PC-9 (cell line): ENCODE data around the gene LRRC74A. TPM values are rescaled to one million over a fixed set of nuclear protein-coding genes. Genes with fewer than 3 reads are reported as not detected.

Experiments used
- BruUV-seq: library from RNA; stranded (reverse); fragments of 400-500 nt; replicated peaks from 2 replicates; lab custom pipeline; 2021; lab: Mats Ljungman, UMichigan
- CTCF ChIA-PET: fragments of 300-600 bp; sonication (Branson Sonifier 250); formaldehyde crosslinking; loops from one replicate; lab custom pipeline; 2022; ENCODE audit warnings: antibody characterized with exemption; lab: Charles Lee
- POLR2A ChIA-PET: fragments of 300-600 bp; sonication (Branson Sonifier 250); formaldehyde crosslinking; loops from one replicate; lab custom pipeline; 2022; ENCODE audit warnings: antibody characterized with exemption; ENCODE audit not compliant: unreplicated experiment; lab: Charles Lee
- DNase-seq, 2 experiments: peaks; one replicate each; pipeline versions ENCODE4 v3.0.0 to v3.0.0-alpha.2; 2015 to 2022; ENCODE audit warnings: mixed read lengths in 1 of 2
- H2AFZ ChIP-seq: fragments of 200-600 bp; sonication (generic); 2 replicates; pipeline ENCODE4 v1.8.1; 2017; ENCODE audit warnings: antibody characterized with exemption
- H3F3A ChIP-seq: fragments of 200-600 bp; sonication (generic); 2 replicates; pipeline ENCODE4 v1.8.1; 2017; ENCODE audit warnings: antibody characterized with exemption, mild to moderate bottlenecking, low read depth; ENCODE audit not compliant: insufficient read depth
- H3K27ac ChIP-seq: fragments of 200-600 bp; sonication (generic); 2 replicates; pipeline ENCODE4 v1.6.1; 2016; ENCODE audit warnings: mixed run types
- H3K27me3 ChIP-seq: fragments of 200-600 bp; sonication (generic); 2 replicates; pipeline ENCODE4 v1.6.1; 2016; ENCODE audit warnings: low read depth, mixed run types; ENCODE audit not compliant: insufficient read depth
- H3K36me3 ChIP-seq: fragments of 200-600 bp; sonication (generic); 2 replicates; pipeline ENCODE4 v1.6.1; 2016; ENCODE audit warnings: low read depth, mixed run types
- H3K4me1 ChIP-seq: fragments of 200-600 bp; sonication (generic); replicated peaks from 2 replicates; pipeline ENCODE4 v1.6.1; 2016; ENCODE audit warnings: mixed run types; ENCODE audit not compliant: insufficient read depth
- H3K4me2 ChIP-seq: fragments of 200-600 bp; sonication (generic); 2 replicates; pipeline ENCODE4 v1.6.1; 2017; ENCODE audit warnings: mixed run types
- H3K4me3 ChIP-seq: fragments of 200-600 bp; sonication (generic); 2 replicates; pipeline ENCODE4 v1.6.1; 2016; ENCODE audit warnings: mixed run types
- H3K79me2 ChIP-seq: fragments of 200-600 bp; sonication (generic); 2 replicates; pipeline ENCODE4 v1.6.1; 2017; ENCODE audit warnings: low read depth, mixed run types
- H3K9me2 ChIP-seq: fragments of 200-600 bp; sonication (generic); 2 replicates; pipeline ENCODE4 v1.8.1; 2017; ENCODE audit warnings: mild to moderate bottlenecking; ENCODE audit not compliant: insufficient read depth
- H3K9me3 ChIP-seq: fragments of 200-600 bp; sonication (generic); 2 replicates; pipeline ENCODE4 v1.8.1; 2016; ENCODE audit warnings: low read depth; ENCODE audit not compliant: insufficient read depth
- H4K20me1 ChIP-seq: fragments of 200-600 bp; sonication (generic); 2 replicates; pipeline ENCODE4 v1.8.1; 2017; ENCODE audit not compliant: insufficient read depth
- EZH2 ChIP-seq: fragments of 200-600 bp; sonication (generic); IDR thresholded peaks from 2 replicates; pipeline ENCODE4 v1.8.0; 2017; ENCODE audit warnings: antibody characterized with exemption, low read depth
- intact Hi-C: fragments of 100-400 bp; cut with micrococcal nuclease; formaldehyde crosslinking; loops from one replicate; pipeline ENCODE4 v1.10.0; 2022; ENCODE audit not compliant: unreplicated experiment
- total RNA-seq: library from RNA; stranded (reverse); gene quantifications from 2 replicates; pipeline ENCODE4 v1.2.3, GENCODE V29; 2021
- TF ChIP-seq, protein P1 (sequence below): fragments of 200-600 bp; sonication (generic); conservative IDR thresholded peaks from 2 replicates; pipeline ENCODE4 v1.6.1; 2017; ENCODE audit warnings: mixed run types, antibody characterized with exemption, mild to moderate bottlenecking, moderate library complexity

Gene LRRC74A
- total RNA-seq, 1 experiment from 2014 or later: not detected

DNA sequence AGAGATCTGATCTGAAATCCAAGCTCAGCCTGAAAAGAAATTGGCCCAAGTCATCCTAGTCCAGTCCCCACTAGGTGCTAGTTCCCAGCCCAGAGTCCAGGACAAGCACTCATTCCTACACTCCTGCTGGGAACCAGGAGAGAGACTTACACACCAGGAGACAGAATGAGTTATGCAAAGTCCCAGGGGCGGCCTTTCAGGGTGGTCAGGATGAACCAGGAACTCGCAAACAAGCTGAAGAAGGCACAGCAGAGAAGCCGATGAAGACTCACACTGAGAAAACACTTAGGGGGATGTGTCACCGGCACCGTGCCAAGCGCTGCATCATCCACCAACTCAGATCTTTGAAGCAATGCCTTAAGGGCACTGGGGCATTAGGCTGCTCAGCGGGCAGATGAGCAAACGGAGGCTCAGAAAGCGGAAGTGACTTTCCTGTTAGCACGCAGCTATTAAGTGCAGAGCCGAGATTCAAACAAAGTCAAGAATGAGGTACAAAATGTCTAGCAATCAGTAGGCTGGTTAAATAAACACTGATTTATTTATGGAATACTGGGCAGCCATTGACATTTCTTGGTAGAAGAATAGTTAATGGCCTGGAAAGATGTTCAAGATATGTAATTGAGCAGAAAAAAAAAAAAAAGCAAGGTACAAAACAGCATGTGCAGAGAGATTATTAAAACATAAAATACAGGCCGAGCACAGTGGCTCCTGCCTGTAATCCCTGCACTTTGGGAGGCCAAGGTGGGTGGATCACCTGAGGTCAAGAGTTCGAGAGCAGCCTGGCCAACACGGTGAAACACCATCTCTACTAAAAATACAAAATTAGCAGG, 78.7 kb downstream of the LRRC74A start:
- Histone ChIP-seq H3K4me1 (peaks cover 34% of the 10 kb centered on the region), H3K9me2 (no peaks in the 10 kb centered on the region), H3F3A (peaks cover 38% of the 10 kb centered on the region), H2AFZ (no peak overlapping the region), H4K20me1 (no peaks in the 10 kb centered on the region), H3K27ac (peak overlapping the region; percentile 80), H3K4me2 (peak overlapping the region; percentile 65), H3K36me3 (no peaks in the 10 kb centered on the region), H3K4me3 (peak overlapping the region; percentile 9; the same call in 1 of the 2 replicates), H3K79me2 (no peaks in the 10 kb centered on the region), H3K9me3 (no peaks in the 10 kb centered on the region; the same call in 1 of the 2 replicates), H3K27me3 (no peaks in the 10 kb centered on the region)
- no TSS peak for BruUV-seq
- CTCF ChIA-PET: interaction anchor here (0.6 to 1.7 kb wide), 11 partner anchors 9 to 910 kb away, joined by 3 to 10 read pairs (median 5); partner anchors contain the start of gene CIPC
- POLR2A ChIA-PET: interaction anchor here (0.5 to 0.7 kb wide), 7 partner anchors 13 to 1092 kb away, joined by 3 to 15 read pairs (median 6); no protein-coding TSS in a partner anchor
- TF ChIP-seq, protein P1, sequence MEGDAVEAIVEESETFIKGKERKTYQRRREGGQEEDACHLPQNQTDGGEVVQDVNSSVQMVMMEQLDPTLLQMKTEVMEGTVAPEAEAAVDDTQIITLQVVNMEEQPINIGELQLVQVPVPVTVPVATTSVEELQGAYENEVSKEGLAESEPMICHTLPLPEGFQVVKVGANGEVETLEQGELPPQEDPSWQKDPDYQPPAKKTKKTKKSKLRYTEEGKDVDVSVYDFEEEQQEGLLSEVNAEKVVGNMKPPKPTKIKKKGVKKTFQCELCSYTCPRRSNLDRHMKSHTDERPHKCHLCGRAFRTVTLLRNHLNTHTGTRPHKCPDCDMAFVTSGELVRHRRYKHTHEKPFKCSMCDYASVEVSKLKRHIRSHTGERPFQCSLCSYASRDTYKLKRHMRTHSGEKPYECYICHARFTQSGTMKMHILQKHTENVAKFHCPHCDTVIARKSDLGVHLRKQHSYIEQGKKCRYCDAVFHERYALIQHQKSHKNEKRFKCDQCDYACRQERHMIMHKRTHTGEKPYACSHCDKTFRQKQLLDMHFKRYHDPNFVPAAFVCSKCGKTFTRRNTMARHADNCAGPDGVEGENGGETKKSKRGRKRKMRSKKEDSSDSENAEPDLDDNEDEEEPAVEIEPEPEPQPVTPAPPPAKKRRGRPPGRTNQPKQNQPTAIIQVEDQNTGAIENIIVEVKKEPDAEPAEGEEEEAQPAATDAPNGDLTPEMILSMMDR: no peak
- TF ChIP-seq EZH2: no peak
- peak; percentile 98 to 100 for DNase-seq
- intact Hi-C loops: loop anchor here (2.0 kb wide), 3 partner anchors 28 to 190 kb away; partner anchors contain the start of gene IRF2BPL

DNA sequence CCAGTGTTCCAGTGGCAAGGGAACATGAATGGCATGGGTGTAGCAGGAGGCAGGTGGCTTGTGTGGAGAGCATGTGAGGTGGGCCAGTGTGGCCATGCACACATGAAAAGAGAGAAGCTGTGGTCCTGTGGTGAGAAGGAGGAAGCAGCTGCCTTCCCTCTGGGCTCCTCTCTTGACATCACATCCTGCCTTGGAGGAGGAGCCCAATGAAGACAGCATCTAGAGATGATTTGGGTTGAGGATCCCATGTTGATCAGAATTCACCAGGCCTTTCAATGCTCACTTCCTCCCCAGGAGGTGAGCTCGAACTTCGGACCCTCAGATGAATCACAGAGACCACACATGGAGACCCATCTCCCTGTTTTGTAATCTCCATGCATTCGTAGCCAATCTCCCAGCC, 82.6 kb downstream of the LRRC74A start:
- Histone ChIP-seq H3K27ac (no peak overlapping the region), H3K27me3 (no peaks in the 10 kb centered on the region), H3K36me3 (no peaks in the 10 kb centered on the region), H3K79me2 (no peaks in the 10 kb centered on the region), H4K20me1 (no peaks in the 10 kb centered on the region), H2AFZ (no peak overlapping the region), H3F3A (peaks cover 47% of the 10 kb centered on the region), H3K4me2 (no peak overlapping the region), H3K9me2 (no peaks in the 10 kb centered on the region), H3K9me3 (no peaks in the 10 kb centered on the region), H3K4me1 (peaks cover 38% of the 10 kb centered on the region), H3K4me3 (no peak overlapping the region)
- TF ChIP-seq, protein P1: no peak
- TF ChIP-seq EZH2: no peak
- ChIA-PET POLR2A (interaction anchor here (0.6 kb wide), 1 partner anchor 412 kb away, joined by 13 read pairs; the partner anchor contains the start of genes GSTZ1 and POMT2), CTCF (no interaction called here)
- no peak for DNase-seq
- BruUV-seq: no TSS peak
- intact Hi-C loops: no loop called here

DNA sequence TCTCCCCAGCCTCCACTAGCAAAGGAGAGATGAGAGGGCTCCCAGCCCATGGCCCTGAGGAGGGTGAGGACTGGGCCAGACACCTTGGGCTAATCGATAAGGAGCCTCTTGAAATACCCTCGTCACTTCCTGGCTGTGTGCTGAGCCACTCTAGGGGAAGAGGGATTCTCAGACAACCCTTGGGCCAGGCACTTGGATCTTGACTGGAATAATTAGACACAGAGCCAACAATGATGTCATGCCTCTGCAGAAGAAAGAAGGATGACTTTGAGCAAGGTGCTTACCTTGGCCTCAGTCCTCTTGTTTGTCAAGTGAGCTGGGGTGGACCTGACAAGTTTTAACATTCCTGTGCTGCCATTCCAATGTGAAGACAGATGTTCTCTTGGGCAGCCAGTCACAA, 83.1 kb downstream of the LRRC74A start:
- peaks cover 38% of the 10 kb centered on the region for H3K4me1 ChIP-seq
- no peaks in the 10 kb centered on the region for H3K36me3 ChIP-seq
- H3K4me2 ChIP-seq: no peak overlapping the region
- no peak for DNase-seq
- BruUV-seq: no TSS peak
- ChIA-PET POLR2A (no interaction called here), CTCF (no interaction called here)
- no peaks in the 10 kb centered on the region for H3K79me2 ChIP-seq
- peaks cover 46% of the 10 kb centered on the region for H3F3A ChIP-seq
- no peak overlapping the region for H3K4me3 ChIP-seq
- no peak overlapping the region for H2AFZ ChIP-seq
- no peaks in the 10 kb centered on the region for H3K9me2 ChIP-seq
- H3K27me3 ChIP-seq: no peaks in the 10 kb centered on the region
- no peaks in the 10 kb centered on the region for H3K9me3 ChIP-seq
- TF ChIP-seq, protein P1: no peak
- no peak for TF ChIP-seq EZH2
- H4K20me1 ChIP-seq: no peaks in the 10 kb centered on the region
- no peak overlapping the region for H3K27ac ChIP-seq
- intact Hi-C loops: no loop called here
